Fibroblast of peridontal ligament (primary cell): ENCODE data around the gene RBBP7.

ENCODE experiments used
- DNase-seq: peaks from one replicate; pipeline ENCODE4 v3.0.0-alpha.2; 2010; ENCODE audit errors: extremely low read depth

The RBBP7 gene

GRCh38 chrX:16826207-16826606, 44.0 kb downstream of the RBBP7 start:
- peak; percentile 69 for DNase-seq

GRCh38 chrX:16825264-16826035, 44.7 kb downstream of the RBBP7 start:
- peak; percentile 55 for DNase-seq

GRCh38 chrX:16822723-16823122, 47.4 kb downstream of the RBBP7 start:
- peak; percentile 63 for DNase-seq

GRCh38 chrX:16819634-16820033, 50.5 kb downstream of the RBBP7 start:
- no peak for DNase-seq

GRCh38 chrX:16814597-16814996, 55.6 kb downstream of the RBBP7 start:
- no peak for DNase-seq

- peak; percentile 65 for DNase-seq
These were observed 62.1 kb downstream of the RBBP7 start for GRCh38 chrX:16807976-16808542.

- peak; percentile 59 for DNase-seq
These were observed 62.6 kb downstream of the RBBP7 start for GRCh38 chrX:16807548-16807947.

- no peak for DNase-seq
These were observed 65.2 kb downstream of the RBBP7 start for GRCh38 chrX:16804923-16805464.

- DNase-seq = peak; percentile 27
These were observed 72.3 kb downstream of the RBBP7 start for GRCh38 chrX:16797841-16798240.

GRCh38 chrX:16797358-16797757, 72.8 kb downstream of the RBBP7 start:
- peak; percentile 67 for DNase-seq

GRCh38 chrX:16796298-16796697, 73.9 kb downstream of the RBBP7 start:
- DNase-seq = no peak
